HCT116 (cell line): Measurements from ENCODE around the gene FRRS1. TPM values are rescaled to one million over a fixed set of nuclear protein-coding genes. Genes with fewer than 3 reads are reported as not detected.

ENCODE experiments used
- ATAC-seq: fragments of 200-7000 bp; cut with Tn5 transposase; 2 replicates; pipeline ENCODE4 v1.9.1; 2020; ENCODE audit warnings: mild to moderate bottlenecking, moderate library complexity
- BruUV-seq: library from RNA; stranded (reverse); fragments of 400-500 nt; replicated peaks from 2 replicates; lab custom pipeline; 2021; lab: Mats Ljungman, UMichigan
- CTCF ChIA-PET: fragments of 300-600 bp; sonication (Branson Sonifier 250); formaldehyde crosslinking; loops from one replicate; lab custom pipeline; 2021; ENCODE audit warnings: antibody characterized with exemption; lab: Charles Lee
- POLR2A ChIA-PET: fragments of 300-600, 350-600 bp; sonication (Branson Sonifier 250); formaldehyde crosslinking; loops from one replicate; lab custom pipeline; 2021; ENCODE audit warnings: antibody characterized with exemption; lab: Charles Lee
- RAD21 ChIA-PET, 2 experiments: fragments of 300-600 bp; sonication (Branson Sonifier 250); formaldehyde crosslinking; loops; one replicate each; lab custom pipeline; 2023; ENCODE audit warnings: low total read pairs in 2 of 2; ENCODE audit not compliant: uncharacterized antibody in 2 of 2, unreplicated experiment in 2 of 2, low non-redundant PET in 1 of 2; lab: Charles Lee
- DNase-seq: peaks from one replicate; pipeline ENCODE4 v3.0.0-alpha.2; 2010; ENCODE audit warnings: low read depth, low spot score
- H2AFZ ChIP-seq: fragments of 200-600 bp; shearing (Covaris generic), sonication (generic); 2 replicates; pipeline ENCODE4 v1.6.1; 2017; ENCODE audit warnings: low read depth, mixed run types, mixed read lengths, antibody characterized with exemption, low read length; ENCODE audit not compliant: poor library complexity, severe bottlenecking
- H3K27ac ChIP-seq: 2 replicates; pipeline ENCODE4 v1.5.1; 2012; ENCODE audit warnings: low read depth, low read length
- H3K27me3 ChIP-seq: fragments of 200-600 bp; sonication (generic); 2 replicates; pipeline ENCODE4 v1.6.1; 2016; ENCODE audit warnings: mixed run types, low read length, mixed read lengths; ENCODE audit not compliant: insufficient read depth
- H3K36me3 ChIP-seq, 2 experiments: fragments of 200-500 bp in 1 of 2; fragments of 200-600 bp in 1 of 2; sonication (Bioruptor generic) in 1 of 2; sonication (generic) in 1 of 2; 2 replicates each; pipeline versions ENCODE4 v1.5.1 to v1.6.1; 2014 to 2016; ENCODE audit warnings: low read length in 2 of 2, inconsistent platforms in 1 of 2, mixed read lengths in 1 of 2, mixed run types in 1 of 2; ENCODE audit not compliant: insufficient read depth in 2 of 2, control insufficient read depth in 1 of 2
- H3K4me1 ChIP-seq, 2 experiments: fragments of 200-600 bp in 1 of 2; sonication (generic) in 1 of 2; 2 replicates each; pipeline versions ENCODE4 v1.5.1 to v1.6.1; 2012 to 2017; ENCODE audit warnings: low read length in 2 of 2, inconsistent platforms in 1 of 2, mild to moderate bottlenecking in 1 of 2, mixed read lengths in 1 of 2, mixed run types in 1 of 2, moderate library complexity in 1 of 2; ENCODE audit not compliant: insufficient read depth in 2 of 2, control insufficient read depth in 1 of 2
- H3K4me2 ChIP-seq: fragments of 200-600 bp; sonication (generic); 2 replicates; pipeline ENCODE4 v1.6.1; 2017; ENCODE audit warnings: mixed run types, low read length, mixed read lengths
- H3K4me3 ChIP-seq, 2 experiments: fragments of 200-600 bp in 1 of 2; sonication (generic) in 1 of 2; replicated peaks in 1 of 2; 2 replicates each; pipeline ENCODE4 v1.5.1; 2011 to 2016; ENCODE audit warnings: low read length in 2 of 2, control low read depth in 1 of 2, low read depth in 1 of 2, mild to moderate bottlenecking in 1 of 2, mixed read lengths in 1 of 2, mixed run types in 1 of 2
- H3K79me2 ChIP-seq: fragments of 200-600 bp; sonication (generic); 2 replicates; pipeline ENCODE4 v1.6.1; 2017; ENCODE audit warnings: mild to moderate bottlenecking, mixed run types, low read length, moderate library complexity, mixed read lengths; ENCODE audit not compliant: insufficient read depth
- H3K9ac ChIP-seq: fragments of 200-600 bp; sonication (generic); 2 replicates; pipeline ENCODE4 v1.6.1; 2016; ENCODE audit warnings: low read length, mixed read lengths
- H3K9me2 ChIP-seq: fragments of 200-600 bp; sonication (generic), shearing (Covaris generic); 2 replicates; pipeline ENCODE4 v1.6.1; 2017; ENCODE audit warnings: mixed run types, mild to moderate bottlenecking, moderate library complexity; ENCODE audit not compliant: insufficient read depth
- H3K9me3 ChIP-seq, 2 experiments: fragments of 200-500 bp in 1 of 2; fragments of 200-600 bp in 1 of 2; sonication (Bioruptor generic) in 1 of 2; sonication (generic) in 1 of 2; 2 replicates each; pipeline ENCODE4 v1.6.1; 2014 to 2017; ENCODE audit warnings: low read length in 2 of 2, mixed read lengths in 2 of 2, inconsistent platforms in 1 of 2, low read depth in 1 of 2, mild to moderate bottlenecking in 1 of 2, mixed run types in 1 of 2, moderate library complexity in 1 of 2; ENCODE audit not compliant: control insufficient read depth in 1 of 2, insufficient read depth in 1 of 2
- H4K20me1 ChIP-seq: fragments of 200-600 bp; sonication (generic), shearing (Covaris generic); 2 replicates; pipeline ENCODE4 v1.6.1; 2017; ENCODE audit warnings: mixed run types, mild to moderate bottlenecking, moderate library complexity; ENCODE audit not compliant: insufficient read depth
- CBX3 ChIP-seq: IDR thresholded peaks from 2 replicates; pipeline ENCODE4 v1.6.1; 2012; ENCODE audit warnings: low read depth
- CTCF ChIP-seq, 3 experiments: fragments of 200-600 bp in 1 of 3; sonication (generic) in 1 of 3; IDR thresholded peaks in 2 of 3; conservative IDR thresholded peaks in 1 of 3; 2 replicates each; pipeline ENCODE4 v1.5.1; 2012 to 2017; ENCODE audit warnings: low read depth in 2 of 3, low read length in 2 of 3, antibody characterized with exemption in 1 of 3, borderline replicate concordance in 1 of 3, control low read depth in 1 of 3, mild to moderate bottlenecking in 1 of 3, mixed read lengths in 1 of 3, mixed run types in 1 of 3, moderate library complexity in 1 of 3; ENCODE audit not compliant: insufficient read depth in 1 of 3
- EGR1 ChIP-seq: IDR thresholded peaks from 2 replicates; pipeline ENCODE4 v1.6.1; 2012; ENCODE audit warnings: low read depth
- ELF1 ChIP-seq: IDR thresholded peaks from 2 replicates; pipeline ENCODE4 v1.6.1; 2012; ENCODE audit warnings: low read depth, borderline replicate concordance
- JUND ChIP-seq: IDR thresholded peaks from 2 replicates; pipeline ENCODE4 v1.6.1; 2012
- POLR2A ChIP-seq: IDR thresholded peaks from 2 replicates; pipeline ENCODE4 v1.7.0; 2011; ENCODE audit warnings: borderline replicate concordance; ENCODE audit not compliant: insufficient read depth, insufficient read length; ENCODE audit errors: extremely low read depth
- RAD21 ChIP-seq: IDR thresholded peaks from 2 replicates; pipeline ENCODE4 v1.6.1; 2012; ENCODE audit warnings: low read depth, mild to moderate bottlenecking
- REST ChIP-seq: IDR thresholded peaks from 2 replicates; pipeline ENCODE4 v1.6.1; 2012; ENCODE audit warnings: low read depth
- SIN3A ChIP-seq: IDR thresholded peaks from 2 replicates; pipeline ENCODE4 v1.6.1; 2012; ENCODE audit warnings: low read depth
- SP1 ChIP-seq: IDR thresholded peaks from 2 replicates; pipeline ENCODE4 v1.6.1; 2012; ENCODE audit warnings: low read depth
- SRF ChIP-seq: IDR thresholded peaks from 2 replicates; pipeline ENCODE4 v1.6.1; 2012; ENCODE audit warnings: low read depth
- ZBTB33 ChIP-seq: IDR thresholded peaks from 2 replicates; pipeline ENCODE4 v1.6.1; 2011; ENCODE audit warnings: mild to moderate bottlenecking, low read length, moderate library complexity; ENCODE audit not compliant: insufficient replicate concordance; ENCODE audit errors: extremely low read depth
- ZFX ChIP-seq: fragments of 450-650 bp; IDR thresholded peaks from 2 replicates; pipeline ENCODE4 v1.6.1; 2017
- intact Hi-C: fragments of 100-400 bp; cut with micrococcal nuclease; formaldehyde crosslinking; loops from 2 replicates; pipeline ENCODE4 v1.10.0; 2022
- total RNA-seq: library from RNA; stranded (reverse); gene quantifications from one replicate; pipeline ENCODE4 v1.2.1, GENCODE V29; 2021; ENCODE audit not compliant: unreplicated experiment

The FRRS1 gene
- total RNA-seq, 1 experiment from 2014 or later = 19.8 TPM

- H3K9me2 ChIP-seq = no peaks in the 10 kb centered on the region
- H3K36me3 ChIP-seq = no peaks in the 10 kb centered on the region
- no peak for DNase-seq
- H3K4me1 ChIP-seq = no peaks in the 10 kb centered on the region
- H2AFZ ChIP-seq = no peak overlapping the region
- CTCF ChIA-PET = no interaction called here
- POLR2A ChIA-PET = no interaction called here
- no peak overlapping the region for H3K27ac ChIP-seq
- H3K27me3 ChIP-seq = no peaks in the 10 kb centered on the region
- no peak overlapping the region for H3K9ac ChIP-seq
- H3K4me3 ChIP-seq = no peak overlapping the region
- no peaks in the 10 kb centered on the region for H3K79me2 ChIP-seq
- ATAC-seq = no peak
- RAD21 ChIA-PET = no interaction called here
- intact Hi-C loops = no loop called here
- no peaks in the 10 kb centered on the region for H3K9me3 ChIP-seq
- no TSS peak for BruUV-seq
- TF ChIP-seq CTCF (IDR thresholded peaks at IDR 0.05 in 2 of 3, conservative IDR thresholded peaks at IDR 0.05 in 1 of 3; ENCODE audit: borderline replicate concordance in 1 of 3, insufficient read depth in 1 of 3, low read depth in 2 of 3, low read length in 2 of 3) = no peak
- no peak for TF ChIP-seq CBX3
- no peak overlapping the region for H3K4me2 ChIP-seq
- H4K20me1 ChIP-seq = no peaks in the 10 kb centered on the region
These were observed 94.4 kb downstream of the FRRS1 start for GRCh38 chr1:99672038-99672437.

- DNase-seq = no peak
- Histone ChIP-seq H3K27me3 (no peaks in the 10 kb centered on the region), H3K4me2 (no peak overlapping the region), H3K4me1 (no peaks in the 10 kb centered on the region), H3K4me3 (no peak overlapping the region), H3K9ac (no peak overlapping the region), H2AFZ (no peak overlapping the region), H3K36me3 (no peaks in the 10 kb centered on the region)
- intact Hi-C loops = no loop called here
- BruUV-seq = no TSS peak
- TF ChIP-seq JUND (no peak), ZFX (no peak), ELF1 (no peak), EGR1 (no peak), ZBTB33 (no peak), SP1 (no peak), SRF (no peak), POLR2A (no peak), SIN3A (no peak), RAD21 (no peak), REST (no peak)
- TF ChIP-seq, all 23 proteins: peak for 0
- Histone ChIP-seq H3K27ac (no peak overlapping the region), H3K9me3 (no peaks in the 10 kb centered on the region), H3K79me2 (no peaks in the 10 kb centered on the region), H4K20me1 (no peaks in the 10 kb centered on the region), H3K9me2 (no peaks in the 10 kb centered on the region)
- ChIA-PET CTCF (no interaction called here), RAD21 (no interaction called here), POLR2A (no interaction called here)
- ATAC-seq = no peak
These were observed 95.9 kb downstream of the FRRS1 start for GRCh38 chr1:99670583-99670982.
